IPS-15b (cell line): ENCODE measurements around the gene TRA2B.

Experiments
- H3K27me3 ChIP-seq: one replicate; pipeline ENCODE4 v1.6.1; 2013; ENCODE audit warnings: low read length; ENCODE audit not compliant: control insufficient read depth, insufficient read depth
- H3K36me3 ChIP-seq: one replicate; pipeline ENCODE4 v1.6.1; 2013; ENCODE audit warnings: low read length; ENCODE audit not compliant: control insufficient read depth, insufficient read depth
- H3K4me1 ChIP-seq: one replicate; pipeline ENCODE4 v1.6.1; 2013; ENCODE audit warnings: mild to moderate bottlenecking, low read length; ENCODE audit not compliant: control insufficient read depth, insufficient read depth
- H3K4me3 ChIP-seq: one replicate; pipeline ENCODE4 v1.5.1; 2013; ENCODE audit warnings: low read depth, low read length
- H3K9ac ChIP-seq: one replicate; pipeline ENCODE4 v1.6.1; 2013; ENCODE audit warnings: low read depth, mild to moderate bottlenecking, low read length
- H3K9me3 ChIP-seq: one replicate; pipeline ENCODE4 v1.6.1; 2013; ENCODE audit warnings: mild to moderate bottlenecking, low read length; ENCODE audit not compliant: control insufficient read depth, insufficient read depth

Gene TRA2B

GRCh38 chr3:185948292-185948691 is 10.5 kb upstream of the TRA2B start:
- Histone ChIP-seq H3K27me3 (no peaks in the 10 kb centered on the region), H3K9ac (no peak overlapping the region), H3K9me3 (no peaks in the 10 kb centered on the region), H3K4me1 (no peaks in the 10 kb centered on the region), H3K36me3 (no peaks in the 10 kb centered on the region), H3K4me3 (no peak overlapping the region)

GRCh38 chr3:185943760-185944106 is 5.9 kb upstream of the TRA2B start:
- Histone ChIP-seq H3K4me3 (no peak overlapping the region), H3K36me3 (no peaks in the 10 kb centered on the region), H3K4me1 (no peaks in the 10 kb centered on the region), H3K9ac (no peak overlapping the region), H3K27me3 (no peaks in the 10 kb centered on the region), H3K9me3 (no peaks in the 10 kb centered on the region)

- H3K9ac ChIP-seq, result no peak overlapping the region
- H3K9me3 ChIP-seq, result no peaks in the 10 kb centered on the region
- H3K4me3 ChIP-seq, result no peak overlapping the region
- H3K4me1 ChIP-seq, result no peaks in the 10 kb centered on the region
- H3K27me3 ChIP-seq, result no peaks in the 10 kb centered on the region
- no peaks in the 10 kb centered on the region for H3K36me3 ChIP-seq
Measured at GRCh38 chr3:185942907-185943759, 5.3 kb upstream of the TRA2B start.

- H3K36me3 ChIP-seq, result no peaks in the 10 kb centered on the region
- H3K27me3 ChIP-seq, result no peaks in the 10 kb centered on the region
- H3K4me3 ChIP-seq, result no peak overlapping the region
- no peaks in the 10 kb centered on the region for H3K9me3 ChIP-seq
- no peaks in the 10 kb centered on the region for H3K4me1 ChIP-seq
- H3K9ac ChIP-seq, result no peak overlapping the region
Measured at GRCh38 chr3:185942396-185942795, 4.6 kb upstream of the TRA2B start.

- Histone ChIP-seq H3K9me3 (no peaks in the 10 kb centered on the region), H3K4me1 (no peaks in the 10 kb centered on the region), H3K4me3 (no peak overlapping the region), H3K9ac (no peak overlapping the region), H3K27me3 (no peaks in the 10 kb centered on the region), H3K36me3 (no peaks in the 10 kb centered on the region)
Measured at GRCh38 chr3:185940951-185941350, 3.1 kb upstream of the TRA2B start.

GRCh38 chr3:185939721-185940120 is 1.9 kb upstream of the TRA2B start:
- no peaks in the 10 kb centered on the region for H3K36me3 ChIP-seq
- no peaks in the 10 kb centered on the region for H3K4me1 ChIP-seq
- no peaks in the 10 kb centered on the region for H3K27me3 ChIP-seq
- H3K9me3 ChIP-seq, result no peaks in the 10 kb centered on the region
- H3K9ac ChIP-seq, result no peak overlapping the region
- H3K4me3 ChIP-seq, result no peak overlapping the region

GRCh38 chr3:185936814-185937688 is 763 bp downstream of the TRA2B start:
- Histone ChIP-seq H3K9ac (peak overlapping the region; percentile 99), H3K4me1 (peaks cover 2% of the 10 kb centered on the region), H3K9me3 (no peaks in the 10 kb centered on the region), H3K4me3 (peak overlapping the region; percentile 87), H3K36me3 (no peaks in the 10 kb centered on the region), H3K27me3 (no peaks in the 10 kb centered on the region)

- H3K36me3 ChIP-seq, result no peaks in the 10 kb centered on the region
- no peaks in the 10 kb centered on the region for H3K9me3 ChIP-seq
- H3K9ac ChIP-seq, result peak overlapping the region; percentile 99
- H3K4me3 ChIP-seq, result peak overlapping the region; percentile 87
- peaks cover 4% of the 10 kb centered on the region for H3K4me1 ChIP-seq
- no peaks in the 10 kb centered on the region for H3K27me3 ChIP-seq
Measured at GRCh38 chr3:185936273-185936629, 1.6 kb downstream of the TRA2B start.

- H3K36me3 ChIP-seq, result peaks cover 2% of the 10 kb centered on the region
- peak overlapping the region; percentile 99 for H3K9ac ChIP-seq
- no peaks in the 10 kb centered on the region for H3K9me3 ChIP-seq
- H3K27me3 ChIP-seq, result no peaks in the 10 kb centered on the region
- H3K4me3 ChIP-seq, result peak overlapping the region; percentile 87
- peaks cover 10% of the 10 kb centered on the region for H3K4me1 ChIP-seq
Measured at GRCh38 chr3:185935465-185936272, 2.1 kb downstream of the TRA2B start.

- Histone ChIP-seq H3K9ac (peak overlapping the region; percentile 99), H3K4me1 (peaks cover 15% of the 10 kb centered on the region), H3K27me3 (no peaks in the 10 kb centered on the region)
Measured at GRCh38 chr3:185934767-185935464, 2.9 kb downstream of the TRA2B start.

GRCh38 chr3:185934174-185934557 is 3.6 kb downstream of the TRA2B start:
- peaks cover 21% of the 10 kb centered on the region for H3K4me1 ChIP-seq
- H3K27me3 ChIP-seq, result no peaks in the 10 kb centered on the region
- H3K36me3 ChIP-seq, result peaks cover 4% of the 10 kb centered on the region
- peak overlapping the region; percentile 87 for H3K4me3 ChIP-seq
- H3K9me3 ChIP-seq, result no peaks in the 10 kb centered on the region
- H3K9ac ChIP-seq, result no peak overlapping the region

More at GRCh38 chr3:185934767-185935464, 2.9 kb downstream of the TRA2B start:
- Histone ChIP-seq H3K4me3 (peak overlapping the region; percentile 87), H3K36me3 (peaks cover 4% of the 10 kb centered on the region), H3K9me3 (no peaks in the 10 kb centered on the region)
